ENCODE measurements around the gene RNF4.

DNA sequence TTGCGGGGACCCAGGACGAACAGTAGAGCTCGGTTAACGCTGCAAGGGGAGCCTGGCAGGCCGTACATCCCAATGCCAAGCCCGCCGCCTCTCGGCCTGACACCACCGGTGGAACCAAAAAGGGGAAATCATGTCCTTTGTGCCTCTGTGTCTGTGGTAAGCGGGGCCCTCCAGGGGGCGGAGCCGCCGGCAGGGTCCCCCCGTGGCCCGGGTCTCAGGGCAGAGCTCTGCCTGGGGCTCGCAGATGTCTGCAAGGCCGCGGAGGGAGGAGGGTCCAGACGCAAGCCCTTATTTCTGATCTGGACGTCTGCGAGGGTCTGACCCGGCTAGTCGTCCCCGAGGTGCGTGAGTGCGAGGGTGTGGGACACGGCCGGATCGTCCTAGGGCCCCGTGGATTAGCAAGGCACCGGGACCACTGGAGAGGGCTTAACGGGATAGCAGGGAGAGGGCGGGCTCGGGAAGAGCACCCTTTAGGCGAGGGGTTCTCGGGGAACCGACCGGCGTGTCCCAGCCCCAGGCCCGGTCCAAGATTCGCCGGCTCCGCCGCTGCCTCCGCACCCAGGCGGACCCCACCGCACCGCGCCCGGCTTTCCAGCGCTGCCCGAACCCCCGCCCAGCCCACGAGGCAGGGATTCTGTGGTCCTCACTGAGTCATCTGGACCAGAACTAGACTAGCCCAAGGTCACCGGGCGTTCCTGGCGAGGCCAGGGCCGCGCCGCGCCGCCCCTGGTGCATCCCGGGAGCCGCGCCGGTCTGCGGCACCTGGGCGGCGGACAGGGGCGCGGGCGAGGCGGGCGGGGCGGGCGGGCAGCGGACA lies 66.7 kb downstream of the RNF4 start:
- TF ChIP-seq, protein P1, sequence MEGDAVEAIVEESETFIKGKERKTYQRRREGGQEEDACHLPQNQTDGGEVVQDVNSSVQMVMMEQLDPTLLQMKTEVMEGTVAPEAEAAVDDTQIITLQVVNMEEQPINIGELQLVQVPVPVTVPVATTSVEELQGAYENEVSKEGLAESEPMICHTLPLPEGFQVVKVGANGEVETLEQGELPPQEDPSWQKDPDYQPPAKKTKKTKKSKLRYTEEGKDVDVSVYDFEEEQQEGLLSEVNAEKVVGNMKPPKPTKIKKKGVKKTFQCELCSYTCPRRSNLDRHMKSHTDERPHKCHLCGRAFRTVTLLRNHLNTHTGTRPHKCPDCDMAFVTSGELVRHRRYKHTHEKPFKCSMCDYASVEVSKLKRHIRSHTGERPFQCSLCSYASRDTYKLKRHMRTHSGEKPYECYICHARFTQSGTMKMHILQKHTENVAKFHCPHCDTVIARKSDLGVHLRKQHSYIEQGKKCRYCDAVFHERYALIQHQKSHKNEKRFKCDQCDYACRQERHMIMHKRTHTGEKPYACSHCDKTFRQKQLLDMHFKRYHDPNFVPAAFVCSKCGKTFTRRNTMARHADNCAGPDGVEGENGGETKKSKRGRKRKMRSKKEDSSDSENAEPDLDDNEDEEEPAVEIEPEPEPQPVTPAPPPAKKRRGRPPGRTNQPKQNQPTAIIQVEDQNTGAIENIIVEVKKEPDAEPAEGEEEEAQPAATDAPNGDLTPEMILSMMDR (IDR thresholded peaks at IDR 0.05) = no peak
- peak; percentile 73 for TF ChIP-seq POLR2A (IDR thresholded peaks at IDR 0.05)
